DND-41 (cell line): ENCODE measurements around the gene MMEL1.

Experiments
- CTCF ChIP-seq: IDR thresholded peaks from 2 replicates; pipeline ENCODE4 v1.5.1; 2012; ENCODE audit warnings: borderline replicate concordance, low read length, moderate library complexity, mild to moderate bottlenecking; ENCODE audit not compliant: poor library complexity, severe bottlenecking; ENCODE audit errors: extremely low read depth
- EZH2 ChIP-seq: IDR thresholded peaks from 3 replicates; pipeline ENCODE4 v1.6.1; 2012; ENCODE audit warnings: borderline replicate concordance, low read depth, mild to moderate bottlenecking, moderate library complexity, low read length, inconsistent platforms; ENCODE audit not compliant: severe bottlenecking

DNA sequence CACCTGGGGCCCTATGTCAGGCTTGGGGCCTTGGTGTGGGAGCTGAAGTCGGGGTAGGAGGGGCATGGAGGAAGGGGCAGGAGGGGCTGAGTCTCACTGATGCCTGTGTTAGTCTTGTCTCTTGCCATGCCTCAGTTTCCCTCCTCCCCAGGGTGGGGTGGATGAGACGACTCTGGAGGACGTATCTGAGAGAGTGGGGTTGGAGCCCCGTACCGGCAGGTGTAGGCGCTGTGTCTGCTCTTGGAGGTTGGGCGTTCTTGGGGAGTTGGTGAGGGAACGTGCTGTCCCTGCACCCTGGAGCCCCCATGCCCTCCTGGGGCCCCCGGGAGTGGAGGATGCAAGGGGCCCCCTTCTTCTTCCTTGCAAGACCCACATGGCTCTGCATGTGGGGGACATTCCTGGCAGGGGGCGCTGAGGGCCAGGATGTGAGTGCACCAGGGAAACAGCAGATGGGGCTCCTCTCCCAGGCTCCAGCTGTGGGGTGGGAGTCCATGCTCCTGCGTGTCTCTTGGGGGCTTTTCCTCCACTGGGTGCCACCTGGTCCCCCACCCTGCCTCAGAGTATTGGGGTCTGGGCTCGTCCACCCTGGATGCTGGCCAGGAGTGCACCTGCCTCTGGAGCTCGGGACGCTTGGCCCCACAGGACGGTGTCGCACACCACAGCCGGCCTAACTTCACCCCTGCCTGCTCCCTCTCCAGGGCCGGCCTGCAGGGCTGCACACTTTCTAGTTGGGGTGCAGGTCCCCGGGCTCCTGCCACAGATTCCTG is 78.0 kb downstream of the MMEL1 start:
- TF ChIP-seq CTCF, result peak; percentile 88
- TF ChIP-seq EZH2, result no peak
